ENCODE data around the gene EXOC6B.

- TF ChIP-seq POLR2A (IDR thresholded peaks at IDR 0.05) (no peak), CTCF (IDR thresholded peaks at IDR 0.05) (no peak), POLR2AphosphoS5 (IDR thresholded peaks at IDR 0.05) (no peak), EP300 (IDR thresholded peaks at IDR 0.05) (no peak)
These were observed 476.8 kb downstream of the EXOC6B start for GRCh38 chr2:72349016-72349415.

All from suprapubic skin (tissue), 4 donors.